HK-2 (cell line): ENCODE results near the gene AQP9.
"Not testable (repeated sequence)": the region's sequence is repeated elsewhere in the genome, so short reads cannot be mapped to it uniquely, and the experiment has no call there.

ENCODE experiments used
- DNase-seq: peaks from one replicate; pipeline ENCODE4 v3.0.0-alpha.2; 2018; ENCODE audit not compliant: unreplicated experiment

Gene AQP9

DNA sequence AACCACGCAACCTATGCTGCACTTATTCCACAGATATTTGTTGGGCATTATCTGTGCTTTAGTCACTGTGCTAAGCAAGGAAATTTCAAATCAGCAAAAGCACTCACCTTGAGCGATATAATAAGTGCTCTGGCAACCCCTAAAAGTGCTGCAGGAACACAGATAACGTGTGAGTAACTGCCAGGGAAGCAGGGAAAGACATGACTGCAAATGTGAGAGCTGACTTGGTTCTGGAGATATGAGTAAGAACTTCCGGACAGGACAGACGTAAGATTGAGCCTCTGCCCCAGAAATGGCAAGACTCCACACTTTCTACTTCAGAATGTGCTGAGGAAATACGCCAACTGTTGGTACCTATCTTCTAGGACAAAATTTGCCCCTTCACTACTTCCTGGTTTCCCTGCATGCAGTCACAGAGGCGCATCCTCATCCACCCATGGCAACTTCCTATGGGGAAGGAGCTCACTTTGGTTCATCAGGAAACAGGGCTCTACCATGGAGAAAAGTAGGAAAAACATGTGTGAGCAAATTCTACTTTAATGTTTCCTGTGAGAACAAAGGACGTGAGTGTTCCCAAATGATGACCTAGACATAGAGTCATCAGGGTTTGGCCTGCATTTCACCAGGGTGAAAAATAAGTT, 41.7 kb downstream of the AQP9 start:
- DNase-seq = no peak

DNA sequence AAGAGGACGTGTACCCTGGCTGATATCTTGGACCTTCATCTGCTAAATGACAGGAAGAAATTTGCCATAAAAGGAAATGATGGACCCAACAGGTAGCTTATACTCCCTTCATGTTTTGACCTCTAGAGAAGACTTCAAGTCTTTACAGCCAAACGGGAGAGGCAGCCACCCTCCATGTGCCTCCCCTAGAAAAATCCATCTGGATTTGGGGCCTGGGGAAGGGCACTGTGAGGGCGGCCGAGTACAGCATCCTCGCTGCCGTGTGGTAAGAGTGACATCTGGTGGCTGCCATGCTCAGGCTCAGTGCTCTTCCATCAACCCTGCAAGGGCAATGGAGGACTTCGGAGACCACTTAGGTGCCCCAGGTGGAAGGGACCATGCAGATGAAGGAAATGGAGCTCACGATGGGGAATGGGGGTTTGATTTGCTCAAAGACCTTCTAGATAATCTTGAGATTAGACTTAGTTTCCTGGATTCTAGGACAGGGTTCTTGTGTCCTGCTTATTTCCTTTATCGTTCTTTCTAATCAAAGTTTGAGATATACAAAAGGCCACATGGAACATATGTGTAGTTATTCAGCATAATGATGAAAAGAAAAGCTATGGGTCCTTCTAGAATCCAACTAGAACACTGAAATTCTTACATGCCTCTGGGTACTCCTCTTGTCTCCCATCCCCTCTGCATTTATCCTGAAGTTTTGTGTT, 44.4 kb downstream of the AQP9 start:
- DNase-seq = peak; percentile 22

DNA sequence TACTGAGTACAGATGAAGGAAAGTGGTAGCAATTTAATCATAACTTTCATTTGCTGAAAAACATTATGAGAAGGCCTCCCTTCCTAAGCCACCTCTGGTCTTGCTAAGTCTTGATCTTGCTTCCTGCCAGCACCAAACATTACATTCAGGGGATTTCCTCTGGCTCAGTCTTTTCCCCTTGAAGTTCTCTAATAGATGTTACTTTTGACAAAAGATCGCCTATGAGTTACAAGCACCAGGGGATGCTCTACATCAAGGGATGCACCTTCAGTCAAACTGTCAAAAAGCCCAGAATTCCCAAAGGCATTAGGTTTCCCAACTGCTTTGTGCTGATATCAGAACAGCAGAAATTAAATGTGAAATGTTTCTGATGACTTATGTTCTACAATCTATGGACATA, 47.3 kb downstream of the AQP9 start:
- no peak for DNase-seq

DNA sequence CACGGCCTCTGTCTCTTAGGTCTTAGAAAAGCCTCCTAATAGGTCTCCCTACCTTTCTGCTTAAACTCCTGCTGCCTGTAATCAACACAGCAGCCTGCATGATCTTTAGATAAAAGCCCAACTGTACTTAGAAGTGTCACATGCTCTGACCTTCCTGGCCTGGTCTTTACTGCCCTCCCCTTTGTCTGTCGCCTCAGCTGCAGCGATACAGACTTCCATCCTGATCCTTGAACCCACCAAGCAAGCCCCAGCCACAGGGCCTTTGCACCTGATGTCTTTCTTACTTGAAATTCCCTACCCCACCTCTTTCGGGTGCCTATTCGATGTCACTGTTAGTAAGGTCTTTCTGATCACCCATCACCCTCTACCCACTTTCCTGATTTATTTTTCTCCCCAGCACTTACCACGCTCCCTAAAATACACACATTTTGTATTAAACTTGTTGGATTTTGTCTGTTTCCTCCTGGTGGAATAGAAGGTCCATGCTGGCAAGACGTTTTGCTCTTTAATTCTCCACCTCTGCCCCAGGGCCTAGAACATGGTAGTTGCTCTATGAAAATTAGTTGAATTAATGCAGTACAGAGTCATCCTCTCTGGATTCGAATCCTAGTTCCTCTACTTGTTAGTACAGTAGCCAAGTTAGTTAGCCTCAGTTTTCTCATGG, 51.1 kb downstream of the AQP9 start:
- no peak for DNase-seq

DNA sequence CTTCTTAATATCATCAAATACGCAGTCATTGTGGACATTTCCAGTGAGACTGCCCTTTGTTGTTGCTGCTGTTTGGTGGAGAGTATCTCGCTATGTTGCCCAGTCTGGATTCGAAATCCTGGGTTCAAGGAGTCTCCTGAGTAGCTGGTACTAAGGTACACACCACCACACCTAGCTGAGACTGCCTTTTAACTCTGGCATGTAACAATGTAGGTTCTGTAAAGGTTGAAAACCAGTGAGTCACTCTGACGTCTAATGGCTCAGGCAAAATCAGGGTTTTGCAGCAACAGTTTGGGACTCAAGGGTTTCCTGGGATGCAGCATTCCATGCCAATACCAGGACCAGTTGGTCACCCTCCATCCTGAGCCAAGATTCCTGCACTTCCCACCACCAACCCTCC, 52.2 kb downstream of the AQP9 start:
- no peak for DNase-seq

DNA sequence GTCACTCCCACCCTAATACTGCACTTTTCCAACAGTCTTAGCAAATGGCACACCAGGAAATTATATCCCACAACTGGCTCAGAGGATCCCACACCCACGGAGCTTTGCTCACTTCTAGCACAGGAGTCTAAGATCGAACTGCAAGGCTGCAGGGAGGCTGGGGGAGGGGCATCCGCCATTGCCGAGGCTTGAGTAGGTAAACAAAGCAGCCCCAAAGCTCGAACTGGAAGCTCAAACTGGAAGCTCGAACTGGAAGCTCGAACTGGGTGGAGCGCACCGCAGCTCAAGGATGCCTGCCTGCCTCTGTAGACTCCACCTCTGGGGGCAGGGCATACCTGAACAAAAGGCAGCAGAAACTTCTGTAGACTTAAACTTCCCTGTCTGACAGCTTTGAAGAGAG, 55.5 kb downstream of the AQP9 start:
- DNase-seq = not testable (repeated sequence)

DNA sequence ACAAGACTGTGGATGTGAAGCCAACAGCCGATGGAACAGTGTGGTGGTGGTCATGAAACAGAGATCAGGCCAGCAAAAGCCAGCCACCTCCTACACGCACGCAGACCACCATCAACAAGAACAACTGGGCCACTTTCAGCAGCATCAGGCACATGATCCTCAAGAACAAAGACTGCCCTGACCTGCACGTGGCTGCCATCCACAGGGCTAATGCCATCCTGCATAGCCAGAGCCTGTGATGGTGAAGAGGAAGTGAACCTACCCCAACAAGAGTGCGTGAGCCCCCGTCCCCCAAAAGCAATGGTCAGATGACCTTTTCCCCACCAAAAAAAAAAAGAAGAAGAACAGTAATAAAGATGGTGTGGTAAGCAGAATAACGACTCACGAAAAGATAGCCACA, 62.6 kb downstream of the AQP9 start:
- no peak for DNase-seq

DNA sequence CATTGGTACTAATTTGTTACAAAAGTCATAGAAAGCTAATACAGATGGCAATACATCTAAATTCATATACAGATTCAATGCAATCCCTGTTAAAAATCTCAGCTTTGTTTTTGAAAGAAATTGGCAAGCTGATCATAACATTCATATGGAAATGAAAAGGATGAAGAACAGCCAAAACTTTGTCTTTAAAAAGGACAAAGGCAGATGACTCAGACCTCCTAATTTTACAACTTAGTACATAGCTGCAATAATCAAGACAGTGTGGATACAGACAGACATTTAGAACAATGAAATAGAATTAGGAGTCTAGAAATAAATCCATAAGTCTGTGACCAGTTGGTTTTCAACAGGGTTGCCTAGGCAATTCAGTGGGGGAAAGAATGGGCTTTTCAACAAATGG, 63.3 kb downstream of the AQP9 start:
- DNase-seq = no peak

DNA sequence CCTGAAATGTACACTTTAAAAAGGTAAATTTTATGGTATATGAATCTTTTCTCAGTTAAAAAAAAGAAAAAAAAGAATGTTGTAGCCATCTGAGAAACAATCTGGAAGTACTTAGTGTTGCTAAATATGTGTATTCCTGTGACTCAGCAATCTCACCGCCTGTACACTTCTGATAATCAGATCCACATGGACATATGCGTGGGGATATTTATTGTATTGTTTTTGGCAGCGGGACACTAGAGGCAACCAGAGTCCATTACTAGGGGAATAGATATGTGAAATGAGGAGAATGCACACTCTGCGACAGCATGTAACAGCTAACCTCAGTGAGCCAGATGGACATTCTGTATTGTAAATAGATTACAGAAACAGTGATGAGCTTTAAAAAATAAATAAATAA, 65.4 kb downstream of the AQP9 start:
- no peak for DNase-seq

DNA sequence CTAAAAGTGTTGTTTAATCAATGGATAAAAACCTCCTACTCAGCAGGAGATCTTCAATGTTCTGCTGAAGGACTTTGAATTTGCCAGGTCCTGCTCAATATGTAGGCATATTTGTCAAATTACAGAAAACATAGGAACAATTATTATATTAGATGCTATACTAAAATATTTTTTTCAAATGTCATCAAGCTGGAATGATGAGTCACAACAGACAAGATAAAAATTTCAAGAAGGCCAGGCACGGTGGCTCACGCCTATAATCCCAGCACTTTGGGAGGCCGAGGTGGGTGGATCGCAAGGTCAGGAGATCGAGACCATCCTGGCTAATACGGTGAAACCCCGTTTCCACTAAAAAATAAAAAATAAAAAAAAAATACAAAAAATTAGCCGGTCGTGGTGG, 68.0 kb downstream of the AQP9 start:
- DNase-seq = no peak

DNA sequence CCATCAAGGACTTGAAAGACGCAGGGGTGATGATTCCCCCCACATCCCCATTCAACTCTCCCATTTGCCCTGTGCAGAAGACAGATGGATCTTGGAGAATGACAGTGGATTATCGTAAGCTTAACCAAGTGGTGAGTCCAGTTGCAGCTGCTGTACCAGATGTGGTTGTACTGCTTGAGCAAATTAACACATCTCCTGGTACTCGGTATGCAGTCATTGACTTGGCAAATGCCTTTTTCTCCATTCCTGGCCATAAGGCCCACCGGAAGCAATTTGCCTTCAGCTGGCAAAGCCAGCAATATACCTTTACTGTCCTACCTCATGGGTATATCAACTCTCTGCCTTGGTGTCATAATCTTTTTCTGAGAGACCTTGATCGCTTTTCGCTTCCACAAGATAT, 70.0 kb downstream of the AQP9 start:
- DNase-seq = not testable (repeated sequence)

DNA sequence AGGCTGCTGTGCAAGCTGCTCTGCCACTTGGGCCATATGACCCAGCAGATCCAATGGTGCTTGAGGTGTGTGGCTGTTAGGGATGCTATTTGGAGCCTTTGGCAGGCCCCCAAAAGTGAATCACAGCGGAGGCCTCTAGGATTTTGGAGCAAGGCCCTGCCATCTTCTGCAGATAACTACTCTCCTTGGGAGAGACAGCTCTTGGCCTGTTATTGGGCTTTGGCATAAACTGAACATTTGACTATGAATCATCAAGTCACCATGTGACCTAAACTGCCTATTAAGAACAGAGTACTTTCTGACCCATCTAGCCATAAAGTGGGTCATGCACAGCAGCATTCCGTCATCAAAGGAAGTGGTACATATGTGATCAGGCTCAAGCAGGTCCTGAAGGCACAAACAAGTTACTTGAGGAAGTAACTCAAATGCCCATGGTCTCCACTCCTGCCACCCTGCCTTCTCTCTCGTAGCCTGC, 70.9 kb downstream of the AQP9 start:
- not testable (repeated sequence) for DNase-seq

DNA sequence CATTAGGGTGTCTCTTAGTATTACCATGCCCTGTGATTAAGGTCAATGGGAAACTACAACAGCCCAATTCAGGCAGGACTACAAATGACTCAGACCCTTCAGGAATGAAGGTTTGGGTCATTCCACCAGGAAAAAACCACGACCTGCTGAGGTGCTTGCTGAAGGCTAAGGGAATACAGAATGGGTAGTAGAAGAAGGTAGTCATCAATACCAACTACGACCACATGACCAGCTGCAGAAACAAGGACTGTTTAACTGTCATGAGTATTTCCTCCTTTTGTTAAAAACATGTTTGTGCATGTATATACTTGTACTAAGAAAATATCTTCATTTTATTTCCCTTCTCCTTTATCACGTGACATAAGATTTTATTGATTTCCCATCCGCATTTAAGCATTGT, 71.8 kb downstream of the AQP9 start:
- not testable (repeated sequence) for DNase-seq

DNA sequence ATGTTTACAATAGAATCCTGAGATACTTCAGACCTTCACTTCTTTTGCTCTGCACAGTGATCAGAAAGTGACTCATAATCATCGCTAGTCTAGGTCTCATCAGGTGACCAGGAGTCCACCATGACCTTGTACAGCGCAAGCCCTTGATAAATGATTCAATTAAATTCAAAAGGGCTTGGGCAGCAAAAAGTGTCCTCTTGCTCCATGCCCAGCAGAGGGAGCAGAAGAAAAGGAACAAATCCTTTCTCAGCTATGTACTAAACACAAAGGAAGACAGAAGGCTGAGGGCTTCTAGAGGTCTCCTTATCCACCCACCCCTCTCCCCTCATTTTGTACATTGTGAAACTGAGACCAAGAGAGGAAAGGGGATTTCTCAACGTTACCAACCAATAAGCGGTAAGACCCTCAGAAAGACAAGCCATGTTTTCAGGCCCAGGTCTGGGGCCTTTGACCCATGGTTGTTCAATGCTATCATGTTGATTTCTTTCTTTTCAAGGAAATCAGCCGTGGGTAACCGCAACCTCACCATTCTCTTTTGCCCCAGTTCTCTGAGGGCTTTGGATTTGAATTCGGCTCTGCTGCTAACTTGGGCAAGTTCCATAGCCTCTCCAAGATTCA, 74.8 kb downstream of the AQP9 start:
- DNase-seq = no peak

DNA sequence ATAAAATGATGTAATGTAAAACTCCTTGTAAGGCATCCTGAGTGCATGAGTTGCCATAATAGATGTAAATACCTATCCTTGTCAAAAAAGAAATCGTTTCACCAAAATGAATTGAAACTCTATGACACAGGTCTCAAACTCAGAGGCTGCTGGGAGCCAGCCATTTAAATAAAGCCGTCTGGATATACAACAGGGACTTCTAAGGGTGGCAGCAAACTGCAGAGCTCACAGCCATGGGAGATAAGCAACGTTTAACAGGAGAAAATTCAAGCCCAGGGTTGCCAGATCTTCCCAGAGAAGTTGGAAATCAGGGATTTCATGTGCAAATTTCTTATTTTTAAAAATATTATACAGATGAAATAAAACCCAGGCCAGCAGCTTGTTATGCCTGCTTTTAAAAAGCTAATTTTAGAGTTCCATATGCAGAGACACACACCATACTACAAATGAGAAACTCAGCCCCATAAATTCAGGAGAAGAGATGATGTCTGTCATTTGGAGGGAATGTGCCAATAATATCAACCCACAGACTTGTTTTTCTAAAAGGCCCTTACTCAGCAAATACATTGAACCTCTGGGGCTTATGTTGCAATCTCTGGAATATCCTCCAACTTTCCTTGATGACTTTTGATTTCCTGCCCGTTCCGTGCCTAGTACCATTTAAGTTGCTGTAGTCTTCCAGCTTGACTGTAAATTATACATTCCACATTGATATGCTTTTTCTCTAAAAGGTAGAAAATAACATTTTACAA, 75.6 kb downstream of the AQP9 start:
- DNase-seq = no peak

DNA sequence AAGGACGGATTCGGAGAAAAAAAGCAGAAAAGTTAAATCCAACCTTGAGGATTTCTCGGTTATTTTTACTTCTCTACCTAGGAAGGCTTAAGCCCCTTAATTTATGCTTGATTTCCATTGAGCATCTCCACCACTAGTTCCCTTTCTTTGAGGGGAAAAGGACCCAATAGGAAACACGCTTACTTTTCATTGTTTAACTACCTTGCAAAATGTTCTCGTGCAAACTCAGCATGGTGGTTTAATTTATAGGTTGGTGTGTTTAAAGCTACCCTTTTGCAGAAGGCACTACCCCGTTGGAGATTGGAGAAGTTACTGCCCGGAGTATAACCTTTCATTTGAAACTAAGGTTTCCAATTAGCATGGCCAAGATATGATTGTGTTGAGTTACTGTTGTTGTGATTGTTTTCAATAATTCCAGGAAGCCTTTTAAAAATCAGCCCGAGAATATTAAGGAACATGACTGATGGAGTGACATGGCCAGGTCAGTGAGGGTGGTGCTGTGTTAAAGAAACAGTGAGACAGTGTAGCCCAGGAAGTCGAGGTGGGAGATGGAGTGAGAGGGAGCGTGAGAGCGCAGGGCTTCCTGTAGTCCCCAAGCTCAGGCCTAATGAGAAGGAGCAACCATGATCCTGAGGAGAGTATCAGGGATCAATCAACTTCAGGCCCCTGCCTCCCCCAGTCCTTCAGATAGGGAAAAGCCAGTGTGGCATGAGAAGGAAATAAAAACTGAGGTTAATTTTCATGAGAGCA, 76.6 kb downstream of the AQP9 start:
- no peak for DNase-seq

DNA sequence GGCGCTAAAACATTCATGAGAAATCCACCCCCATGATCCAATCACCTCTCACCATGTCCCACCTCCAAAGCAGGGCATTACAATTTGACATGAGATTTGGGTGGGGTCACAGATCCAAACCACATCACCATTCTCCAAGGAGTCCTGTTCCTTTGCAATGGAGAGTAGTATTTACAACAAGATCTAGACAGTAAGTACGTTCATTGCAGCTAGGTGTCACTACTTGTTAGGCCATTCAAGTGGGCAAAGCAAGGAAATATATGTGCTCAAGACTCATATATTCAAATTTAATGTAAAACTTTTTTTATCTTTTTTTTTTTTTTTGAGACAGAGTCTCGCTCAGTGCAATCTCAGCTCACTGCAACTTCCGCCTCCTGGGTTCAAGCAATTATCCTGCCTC, 79.3 kb downstream of the AQP9 start:
- DNase-seq = no peak

DNA sequence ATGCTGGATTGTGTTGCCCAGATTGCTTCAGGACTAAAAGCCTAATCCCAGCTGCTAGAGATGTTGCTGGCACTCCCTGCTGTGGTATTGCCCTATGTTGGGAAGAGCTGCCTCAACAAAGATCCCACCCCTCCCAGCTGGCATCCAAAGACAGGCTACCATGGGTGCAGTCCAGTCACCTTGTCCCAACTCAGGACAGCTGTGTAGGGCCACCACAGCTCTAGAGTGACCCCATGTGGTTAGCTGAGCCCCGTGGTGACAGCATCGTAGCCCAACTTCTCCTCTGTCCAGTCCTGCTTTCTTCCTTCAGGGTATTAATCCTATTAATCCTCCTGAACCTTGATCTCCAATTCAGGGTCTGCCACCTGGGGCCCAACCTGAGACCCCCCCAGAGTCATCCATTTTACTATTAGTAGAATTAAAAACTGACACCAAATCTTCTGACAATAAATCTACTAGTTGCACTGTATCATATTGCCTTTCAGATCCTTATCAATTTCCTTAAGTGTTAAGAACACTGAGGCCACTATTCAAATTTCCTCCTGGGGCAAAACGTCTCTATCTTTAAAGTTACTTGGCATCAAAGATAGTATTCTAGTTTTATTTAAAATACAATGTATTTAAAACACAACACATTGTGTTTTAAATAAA, 83.5 kb downstream of the AQP9 start:
- no peak for DNase-seq

DNA sequence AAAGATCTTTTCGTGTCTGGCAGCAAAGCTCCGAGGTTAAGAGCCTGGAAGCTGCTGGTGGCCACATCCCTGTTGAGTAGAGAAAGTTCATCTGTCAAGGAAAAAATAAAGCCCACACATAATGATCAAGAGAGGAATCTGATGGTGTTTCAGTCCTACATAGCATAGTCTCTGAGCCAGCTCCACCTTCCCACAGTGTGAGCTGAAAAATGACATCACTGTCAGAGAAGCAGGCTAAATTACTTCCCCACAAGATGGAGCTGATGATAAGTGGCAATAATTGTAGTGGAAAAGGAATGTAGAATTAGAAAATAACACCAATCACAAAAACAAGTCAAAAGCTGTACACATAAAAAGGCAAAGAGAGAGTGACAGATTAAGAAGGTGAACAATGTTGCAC, 84.5 kb downstream of the AQP9 start:
- DNase-seq = no peak

DNA sequence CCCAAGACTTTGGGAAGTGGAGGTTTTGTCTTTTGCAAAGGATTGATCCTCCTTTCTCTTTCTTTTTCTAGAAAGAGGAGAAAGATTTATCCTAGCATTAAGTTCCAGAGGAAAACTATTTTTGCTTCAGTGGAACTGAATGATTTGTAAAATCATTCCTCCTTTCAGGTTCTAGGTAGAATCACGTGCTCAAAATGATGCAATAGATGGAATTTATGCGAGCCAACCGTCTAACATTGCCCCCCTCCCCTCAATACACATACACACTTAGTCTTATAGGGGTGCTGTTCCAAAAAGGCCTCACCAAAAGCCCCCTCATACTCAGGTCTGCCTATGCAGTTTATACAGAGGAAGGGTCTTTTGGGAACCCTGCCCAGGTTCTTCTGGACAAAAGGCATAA, 85.3 kb downstream of the AQP9 start:
- DNase-seq = no peak

DNA sequence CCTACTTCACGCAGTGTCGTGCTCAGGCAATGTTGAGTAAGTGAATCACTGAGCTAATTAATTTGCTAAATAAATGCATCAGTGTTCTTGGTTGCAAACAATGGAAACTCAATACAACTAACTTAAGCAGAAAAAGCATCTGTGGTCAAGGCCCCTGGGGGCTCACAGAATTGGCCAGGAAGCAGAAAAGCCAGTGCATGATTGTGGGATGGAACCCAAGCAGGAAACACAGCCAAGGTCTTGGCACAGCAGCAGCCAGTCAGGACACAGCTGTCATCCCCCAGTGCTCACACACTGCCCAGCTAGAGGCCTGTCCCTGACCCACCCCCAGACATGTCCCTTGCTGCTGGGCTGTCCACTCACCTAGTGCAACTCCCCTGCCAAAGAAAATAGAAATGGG, 85.9 kb downstream of the AQP9 start:
- no peak for DNase-seq
